Stimulated activated CD8-positive, alpha-beta memory T cell treated with anti-CD3 and anti-CD28 coated beads, Interleukin-7, amount 100 ng/mL, for 1 hour (primary cell): ENCODE data around the gene KIR2DL1.
"Not testable (repeated sequence)": the region's sequence is repeated elsewhere in the genome, so short reads cannot be mapped to it uniquely, and the experiment has no call there.

Experiments
- DNase-seq, 2 donors: peaks; one replicate each; pipeline ENCODE4 v3.0.0-alpha.2; 2020; ENCODE audit warnings: low read depth in 2 of 2

The KIR2DL1 gene

GRCh38 chr19:54771018-54771960 is 1.7 kb downstream of the KIR2DL1 start:
- not testable (repeated sequence) for DNase-seq

- DNase-seq: not testable (repeated sequence)
Observed at GRCh38 chr19:54772666-54773065, 3.1 kb downstream of the KIR2DL1 start.

- not testable (repeated sequence) for DNase-seq
Observed at GRCh38 chr19:54775095-54775815, 5.7 kb downstream of the KIR2DL1 start.

- DNase-seq: not testable (repeated sequence)
Observed at GRCh38 chr19:54775830-54776229, 6.2 kb downstream of the KIR2DL1 start.

GRCh38 chr19:54777851-54778250 is 8.3 kb downstream of the KIR2DL1 start:
- not testable (repeated sequence) for DNase-seq

GRCh38 chr19:54778896-54779295 is 9.3 kb downstream of the KIR2DL1 start:
- DNase-seq: not testable (repeated sequence)

- DNase-seq: not testable (repeated sequence)
Observed at GRCh38 chr19:54782916-54783315, 13.3 kb downstream of the KIR2DL1 start.

GRCh38 chr19:54786091-54786723 is 16.6 kb downstream of the KIR2DL1 start:
- DNase-seq: not testable (repeated sequence)

GRCh38 chr19:54788154-54788553 is 18.6 kb downstream of the KIR2DL1 start:
- DNase-seq: not testable (repeated sequence)

GRCh38 chr19:54790711-54791110 is 21.1 kb downstream of the KIR2DL1 start:
- DNase-seq: no peak

GRCh38 chr19:54791476-54791875 is 21.9 kb downstream of the KIR2DL1 start:
- DNase-seq: no peak

GRCh38 chr19:54792814-54793213 is 23.2 kb downstream of the KIR2DL1 start:
- DNase-seq: no peak

GRCh38 chr19:54795758-54796157 is 26.2 kb downstream of the KIR2DL1 start:
- DNase-seq: no peak

- DNase-seq: peak; percentile 5 to 12
Observed at GRCh38 chr19:54803410-54803809, 33.8 kb downstream of the KIR2DL1 start, which contains the start of gene KIR2DL4. KIR2DL4 (plus strand) TSS chr19:54803610; CDS start chr19:54803652, 42 bp downstream.

GRCh38 chr19:54804101-54804500 is 34.5 kb downstream of the KIR2DL1 start:
- DNase-seq: no peak

- no peak for DNase-seq
Observed at GRCh38 chr19:54804571-54804970, 35.0 kb downstream of the KIR2DL1 start.

GRCh38 chr19:54805665-54806515 is 36.3 kb downstream of the KIR2DL1 start:
- DNase-seq: no peak

- DNase-seq: no peak
Observed at GRCh38 chr19:54806516-54806838, 36.9 kb downstream of the KIR2DL1 start.

GRCh38 chr19:54814571-54814970 is 45.0 kb downstream of the KIR2DL1 start:
- not testable (repeated sequence) for DNase-seq

- DNase-seq: not testable (repeated sequence)
Observed at GRCh38 chr19:54816251-54816650, 46.7 kb downstream of the KIR2DL1 start, which contains the start of gene KIR3DL1. KIR3DL1 (plus strand) TSS chr19:54816468.
